NCI-H1105 treated with DMSO at 0.1 percent for 48 hours (cell line): ENCODE measurements around the gene GNG2.

Source experiments
- DNase-seq: peaks from one replicate; lab custom pipeline; 2025; lab: John Stamatoyannopoulos, UW

GNG2 gene

DNA sequence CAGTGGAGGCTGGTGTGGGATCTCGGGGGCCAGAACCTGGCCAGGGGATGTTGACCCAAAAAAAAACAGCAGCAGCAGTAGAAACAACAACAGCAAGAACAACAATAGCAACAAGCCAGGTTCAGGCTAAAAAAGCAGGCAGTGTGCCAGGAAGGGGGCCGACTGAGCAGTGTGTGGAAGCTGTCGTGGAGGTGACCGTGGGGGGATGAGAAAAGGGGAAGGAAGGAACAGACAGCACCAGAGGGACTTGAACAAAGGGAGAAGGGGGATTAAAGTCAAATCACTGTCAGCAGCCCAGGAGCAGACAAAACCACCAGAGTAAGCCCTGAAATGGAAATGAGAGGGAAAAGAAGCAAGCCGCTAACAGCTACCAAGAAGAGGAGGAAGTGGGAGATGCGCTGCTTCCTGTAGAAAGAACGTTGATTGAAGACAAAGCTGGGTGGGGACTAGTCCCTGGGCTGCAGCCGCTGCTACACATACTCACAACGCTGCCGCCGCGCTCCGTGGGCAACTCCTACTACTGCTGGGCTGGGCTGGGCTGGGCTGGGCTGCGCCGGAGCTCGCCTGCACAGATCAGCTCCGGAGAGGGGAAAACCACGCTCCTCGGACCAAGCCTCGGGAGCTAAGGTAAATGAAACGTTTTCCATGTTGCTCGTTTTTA, at the start of gene GNG2:
Gene GNG2 (plus strand): TSS at position 449 of the 661 bp plus-strand sequence. CDS start 90,067 bp downstream, outside the sequence.
- peak; percentile 88 for DNase-seq

DNA sequence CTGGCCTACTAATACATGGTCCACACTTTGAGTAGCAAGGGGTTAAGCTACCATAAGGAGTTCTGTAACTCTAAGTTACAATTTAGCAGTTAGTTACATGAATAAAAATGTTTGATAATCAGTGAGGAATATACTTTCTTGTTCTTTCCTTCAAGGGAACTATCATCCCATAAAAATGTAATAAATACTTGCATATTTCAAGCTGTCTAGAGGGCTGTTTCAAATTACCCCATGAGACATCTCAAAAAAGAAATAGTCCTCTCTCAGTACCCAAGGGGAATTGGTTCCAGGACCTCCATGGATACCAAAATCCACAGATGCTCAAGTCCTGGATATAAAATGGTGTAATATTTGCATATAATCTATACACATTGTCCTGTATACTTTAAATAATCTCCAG, 48.7 kb upstream of the GNG2 start:
- DNase-seq, result no peak

DNA sequence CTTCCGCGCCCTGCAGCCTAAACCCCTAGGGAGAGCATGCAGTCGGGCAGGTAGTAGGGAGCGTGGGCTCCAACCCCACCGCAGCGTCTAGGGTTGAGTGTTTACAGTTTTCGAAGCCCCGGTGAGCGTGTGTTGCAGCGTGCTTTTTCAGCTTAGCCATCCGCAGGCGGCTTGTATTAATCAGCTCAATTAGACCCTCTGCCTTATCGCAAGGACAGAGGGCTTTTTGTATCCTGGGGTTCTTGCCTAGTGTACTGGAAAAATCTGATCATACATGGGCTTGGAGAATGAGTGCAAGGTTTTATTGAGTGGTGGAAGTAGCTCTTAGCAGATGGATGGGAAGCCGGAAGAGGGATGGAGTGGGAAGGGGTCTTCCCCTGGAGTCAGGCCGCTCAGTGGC, 44.4 kb upstream of the GNG2 start:
- DNase-seq, result no peak

DNA sequence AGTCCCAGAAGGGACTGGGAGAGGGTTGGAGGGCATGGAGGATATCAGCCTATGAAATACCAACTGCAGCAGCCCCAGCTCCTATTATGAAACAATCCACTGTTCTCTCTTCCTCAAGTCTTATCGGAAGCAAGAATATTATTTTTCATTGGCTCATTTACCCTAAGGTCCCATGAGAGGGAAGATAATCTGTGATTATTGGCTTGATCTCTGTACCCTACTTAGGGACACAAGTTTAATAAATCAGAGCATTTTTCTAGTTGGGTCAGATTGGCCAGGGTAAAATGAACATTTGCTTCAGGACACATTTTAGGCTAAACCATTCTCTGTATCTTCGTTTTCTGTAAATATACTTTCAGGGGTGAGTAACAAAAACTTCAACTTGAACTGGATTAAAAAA, 43.1 kb upstream of the GNG2 start:
- no peak for DNase-seq

DNA sequence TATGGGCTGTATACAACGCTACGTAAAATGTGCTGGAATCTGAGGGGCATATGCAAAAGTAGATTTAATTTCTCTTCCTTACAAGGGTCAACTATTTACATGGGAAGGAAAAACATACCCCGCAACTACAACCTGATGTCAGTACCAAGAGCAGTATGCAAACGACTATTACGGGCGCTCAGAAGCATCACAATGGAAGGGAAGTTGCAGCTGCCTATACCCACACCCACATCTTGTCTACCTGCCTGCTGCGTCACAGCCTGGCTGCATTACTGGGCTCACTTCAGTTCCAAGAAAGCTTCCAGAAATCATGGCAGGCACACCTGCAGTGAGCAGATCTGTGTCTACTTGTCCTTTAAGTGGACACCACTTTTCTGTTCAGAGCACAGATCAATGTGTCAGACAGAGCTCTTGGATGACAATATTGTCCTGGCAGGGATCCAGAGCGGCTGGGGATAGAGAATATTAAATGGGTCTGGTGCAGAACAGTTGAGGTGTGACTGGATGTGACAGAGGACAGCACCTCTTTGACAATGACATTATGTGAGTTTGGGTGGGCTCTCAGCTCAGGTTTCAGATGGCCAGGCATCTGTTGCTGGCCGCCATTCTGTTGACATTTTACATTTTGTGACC, 41.5 kb upstream of the GNG2 start:
- peak; percentile 92 for DNase-seq

DNA sequence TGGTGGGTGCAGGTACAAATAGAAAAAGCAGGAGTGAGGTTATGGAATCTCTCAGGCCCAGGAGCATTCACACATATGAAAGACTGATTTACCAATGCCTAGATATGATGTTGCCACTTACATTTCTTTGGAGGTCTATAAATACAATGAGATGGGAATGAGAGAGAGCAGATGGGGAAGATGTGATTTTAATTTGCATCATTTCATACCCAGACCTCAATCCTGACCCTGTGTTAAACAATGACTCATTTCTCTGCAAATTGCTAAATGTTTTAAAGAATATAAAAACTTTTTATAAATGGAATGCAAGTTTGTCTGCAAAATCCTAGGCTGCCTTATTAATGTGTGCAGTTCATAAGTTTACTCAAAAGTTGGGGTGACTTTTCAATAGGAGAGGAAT, 38.6 kb upstream of the GNG2 start:
- DNase-seq, result no peak

DNA sequence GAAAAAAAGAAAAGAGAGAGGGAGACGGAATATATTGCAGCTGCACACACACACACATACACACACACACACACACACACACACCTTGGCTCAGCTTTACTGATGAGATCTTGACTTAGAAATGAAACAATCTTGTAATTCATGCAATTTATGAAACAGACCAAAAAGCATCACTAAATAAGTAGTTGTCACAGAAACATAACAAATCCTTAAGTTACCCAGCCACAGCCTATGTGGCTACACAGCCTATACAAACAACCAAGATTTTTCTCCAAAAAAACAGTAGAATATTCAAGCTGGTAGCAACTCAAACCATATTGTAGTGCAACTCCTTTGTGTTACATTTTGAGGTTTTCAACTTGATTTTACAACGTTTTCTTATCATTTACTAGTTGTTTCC, 37.9 kb upstream of the GNG2 start:
- DNase-seq, result no peak

DNA sequence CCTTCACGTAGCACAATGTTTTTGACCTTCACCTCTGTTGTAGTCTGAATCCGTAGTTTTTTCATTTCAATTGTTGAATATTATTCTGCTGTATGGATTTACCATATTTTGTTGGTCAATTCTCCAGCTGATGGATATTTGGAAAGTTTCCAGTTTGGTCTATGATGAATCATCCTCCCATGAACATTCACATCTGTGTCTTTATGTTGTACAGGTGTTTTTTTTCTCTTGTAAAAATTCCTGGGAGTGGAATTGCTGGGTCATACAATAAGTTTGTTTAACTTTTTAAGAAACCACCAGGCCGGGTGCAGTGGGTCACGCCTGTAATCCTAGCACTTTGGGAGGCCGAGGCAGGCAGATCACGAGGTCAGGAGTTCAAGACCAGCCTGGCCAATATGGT, 36.7 kb upstream of the GNG2 start:
- no peak for DNase-seq

DNA sequence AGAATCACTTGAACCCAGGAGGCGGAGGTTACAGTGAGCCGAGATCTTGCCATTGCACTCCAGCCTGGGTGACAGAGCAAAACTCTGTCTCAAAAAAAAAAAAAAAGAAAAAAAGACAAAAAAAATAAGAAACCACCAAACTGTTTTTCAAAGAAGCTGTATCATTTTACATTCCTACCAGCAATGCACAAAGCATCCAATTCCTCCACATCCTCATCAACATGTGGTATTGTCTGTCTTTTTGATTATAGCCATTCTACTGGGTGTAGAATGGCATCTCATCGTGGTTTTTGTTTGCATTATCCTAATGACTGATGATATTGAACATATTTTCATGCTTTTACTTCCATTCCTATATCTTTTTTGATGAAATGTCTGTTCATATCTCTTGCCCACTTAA, 36.2 kb upstream of the GNG2 start:
- DNase-seq, result no peak

DNA sequence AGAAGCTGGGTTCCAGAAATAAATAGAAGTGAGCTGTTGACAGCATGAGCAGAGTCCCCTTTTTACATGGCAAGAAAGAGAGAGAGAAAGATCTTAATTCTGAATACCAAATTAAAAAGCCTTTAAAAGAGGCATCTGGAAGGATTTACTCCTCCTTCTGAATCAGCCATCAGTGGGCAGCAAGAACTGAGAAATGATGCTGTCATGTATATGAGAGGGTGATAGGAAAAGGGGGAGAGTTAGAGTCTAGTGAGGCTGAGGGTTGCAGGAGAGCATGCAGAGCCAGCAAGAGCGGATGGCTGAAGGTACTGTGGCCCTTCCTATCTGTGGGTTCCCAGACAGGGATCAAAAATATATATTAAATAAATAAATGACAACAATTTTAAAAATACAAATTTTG, 34.5 kb upstream of the GNG2 start:
- DNase-seq, result no peak

DNA sequence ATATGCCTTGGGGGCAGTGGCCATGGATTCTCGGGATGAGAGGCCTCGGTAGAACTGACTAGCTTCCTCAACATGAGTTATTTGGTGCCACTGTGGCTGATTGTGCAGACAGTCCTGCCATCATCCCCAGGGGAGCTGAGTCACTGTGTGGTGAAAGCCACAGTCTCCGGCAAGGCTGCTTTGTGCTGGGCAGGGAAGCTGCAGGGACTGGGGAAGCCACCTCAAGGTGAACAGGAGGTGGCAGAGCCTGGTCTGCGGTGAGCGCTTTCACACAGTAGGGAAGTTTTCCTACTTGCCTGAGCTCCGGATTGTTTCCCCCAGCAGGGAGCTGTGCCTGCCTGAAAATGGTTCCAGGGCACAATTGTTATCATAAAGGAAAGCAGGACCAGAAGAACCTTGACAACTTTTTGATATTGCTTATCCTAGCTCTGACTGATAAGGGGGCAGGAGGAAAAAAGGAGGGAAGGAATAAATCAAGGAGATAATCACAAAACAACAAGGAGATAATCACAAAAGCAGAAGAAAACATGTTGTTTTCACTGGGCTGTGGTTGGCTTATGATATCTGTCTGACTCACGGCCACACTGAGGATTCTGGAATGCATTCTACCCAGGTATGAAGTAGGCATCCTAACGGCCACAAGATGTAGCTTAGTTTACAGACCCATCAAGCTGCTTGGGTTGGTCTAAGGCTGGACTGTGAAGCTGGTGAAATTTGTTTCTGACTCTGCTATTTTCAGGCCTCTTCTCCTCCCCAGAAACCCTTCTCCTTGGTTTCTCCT, 32.2 kb upstream of the GNG2 start:
- DNase-seq, result no peak

DNA sequence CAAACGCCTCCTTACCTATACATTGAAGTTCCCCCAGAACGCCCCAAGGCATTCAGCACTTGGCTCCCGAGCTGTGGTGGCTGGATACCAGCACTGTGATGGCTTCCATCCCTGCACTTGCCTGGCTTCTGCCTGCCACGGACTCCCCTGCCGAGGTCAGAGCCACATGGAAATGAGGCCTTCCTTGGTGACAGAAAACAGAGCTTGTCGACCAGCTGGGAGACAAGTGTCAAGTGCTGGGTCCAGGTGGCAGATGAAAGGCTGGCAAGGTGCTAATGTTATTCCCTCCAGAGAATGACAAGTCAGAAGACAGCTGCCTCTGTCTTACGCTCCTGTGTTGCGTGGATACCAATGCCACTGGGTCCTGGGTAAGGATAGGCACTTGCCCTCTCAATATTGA, 26.2 kb upstream of the GNG2 start:
- DNase-seq, result no peak

DNA sequence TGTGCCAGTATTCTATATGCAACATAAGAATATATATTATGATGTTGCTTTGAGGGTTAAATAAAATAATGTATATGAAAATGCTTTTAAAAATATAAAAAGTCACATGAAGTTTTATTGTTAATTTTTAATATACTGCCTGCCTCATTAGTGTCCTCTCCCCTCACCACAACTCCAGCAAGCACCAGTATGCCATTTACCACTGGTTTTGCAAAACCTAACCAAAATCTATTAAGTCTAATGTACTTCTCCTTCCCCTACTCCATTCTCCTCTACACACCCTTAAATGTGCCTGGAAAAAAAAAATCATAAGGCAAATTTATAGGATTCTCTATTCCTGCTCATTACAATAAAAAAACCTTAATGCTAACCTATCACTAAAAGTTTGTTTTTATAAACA, 24.0 kb upstream of the GNG2 start:
- DNase-seq, result no peak

DNA sequence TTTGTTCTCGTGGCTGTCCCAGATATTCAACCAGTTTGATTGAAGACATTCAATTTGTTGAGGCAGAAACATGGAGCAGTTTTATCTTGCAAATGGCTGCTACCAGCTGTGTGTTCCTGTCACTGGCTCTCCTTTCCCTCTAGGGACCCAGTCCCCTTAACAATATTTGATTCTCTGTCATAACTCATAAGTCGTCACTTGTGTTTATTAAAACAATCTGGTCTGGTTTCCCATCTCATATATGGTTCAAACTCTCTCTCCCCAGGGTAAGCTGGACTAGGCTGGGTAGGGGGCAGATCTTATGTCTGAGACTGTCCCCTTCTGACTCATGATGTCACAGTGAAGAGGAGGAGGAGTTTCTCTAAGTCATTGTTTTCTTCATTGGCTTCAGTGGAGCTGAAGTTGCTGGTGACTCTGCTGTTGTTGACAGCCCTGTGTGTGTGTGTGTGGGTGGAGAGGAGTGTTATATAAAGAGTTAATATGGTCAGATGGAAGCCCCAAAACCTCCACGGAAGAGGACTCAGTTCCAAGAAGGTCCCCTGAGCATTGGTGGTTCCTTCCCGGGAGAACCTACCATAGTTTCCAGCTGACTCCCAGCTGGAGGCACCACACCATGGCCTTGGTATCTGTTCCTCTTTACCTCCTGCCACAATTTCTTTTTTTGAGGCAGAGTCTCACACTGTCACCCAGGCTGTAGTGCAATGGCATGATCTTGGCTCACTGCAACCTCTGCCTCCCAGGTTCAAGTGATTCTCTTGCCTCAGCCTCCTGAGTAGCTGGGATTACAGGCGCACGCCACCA, 16.1 kb upstream of the GNG2 start:
- no peak for DNase-seq

DNA sequence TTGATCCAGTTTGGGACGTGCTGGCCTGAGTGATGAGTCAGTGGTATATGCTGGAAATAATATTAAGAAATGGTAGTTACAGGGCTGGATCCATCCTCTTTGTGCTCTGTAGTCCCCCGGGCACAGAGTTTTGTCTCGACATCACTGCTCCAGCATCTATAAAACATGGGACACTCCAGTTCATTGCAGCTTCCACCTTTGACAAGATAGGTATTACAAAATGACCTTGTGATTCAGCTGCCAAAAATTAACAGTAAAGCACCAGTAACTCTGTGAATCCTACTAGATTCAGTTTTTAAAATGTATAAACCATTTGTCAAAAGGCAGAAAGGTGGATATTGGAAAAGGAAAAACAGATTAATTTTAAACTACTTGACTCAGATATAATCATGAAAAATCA, 14.6 kb upstream of the GNG2 start:
- no peak for DNase-seq

DNA sequence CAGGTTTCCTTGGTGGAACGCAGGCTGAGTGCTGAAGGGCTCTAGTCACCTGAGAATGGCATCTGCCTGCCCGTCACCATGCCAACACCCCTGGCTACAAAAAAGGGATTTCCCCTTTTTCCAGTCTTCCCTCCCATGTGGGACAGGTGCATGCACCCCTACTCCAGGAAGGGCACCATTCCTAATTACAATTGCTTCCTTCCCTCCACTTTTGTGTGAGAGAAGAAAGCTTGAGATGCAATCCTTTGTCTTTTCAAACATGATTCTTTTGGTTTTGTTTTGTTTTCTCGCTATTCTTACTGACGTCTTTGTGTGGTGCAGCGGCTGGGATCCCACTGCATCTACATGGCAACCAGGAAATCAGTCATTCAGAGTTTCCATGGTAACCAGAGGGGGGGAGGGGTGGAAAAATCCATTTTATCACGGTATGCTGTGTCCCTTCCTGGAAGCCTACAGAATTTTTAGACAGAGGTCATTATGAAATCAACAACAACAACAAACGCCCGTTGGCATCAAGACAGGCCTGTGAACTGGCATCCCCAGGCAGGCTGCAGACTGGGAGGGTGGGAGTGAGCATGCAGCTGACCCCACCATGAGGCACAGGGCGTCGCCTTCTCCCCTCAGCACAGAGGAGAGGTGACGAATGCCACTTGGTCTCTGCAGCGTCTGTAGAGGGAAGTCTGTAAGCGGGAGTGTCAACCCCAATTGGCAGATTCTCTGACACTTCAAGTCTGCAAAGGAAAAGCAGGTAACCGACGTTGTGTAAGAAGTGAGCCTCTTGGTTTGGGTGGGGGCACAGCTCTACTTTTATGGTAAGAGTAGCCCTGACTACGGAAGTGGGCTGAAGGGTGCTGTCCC, 13.6 kb upstream of the GNG2 start:
- DNase-seq, result peak; percentile 94

DNA sequence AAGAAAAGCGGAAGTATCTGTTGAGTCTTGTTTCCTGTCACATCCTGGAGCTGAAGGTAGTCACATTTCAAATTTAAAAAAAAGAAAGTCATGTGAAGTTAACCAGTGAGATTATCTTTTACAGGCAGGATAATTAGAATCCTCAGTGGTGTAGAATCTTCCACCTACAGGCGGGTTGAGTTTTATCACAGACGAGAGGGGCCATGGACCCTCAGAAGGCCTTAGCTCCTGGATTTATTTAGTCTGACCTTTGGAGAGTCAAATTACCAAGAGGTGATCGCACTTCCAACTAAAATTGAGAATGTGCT, 13.0 kb upstream of the GNG2 start:
- DNase-seq, result no peak

DNA sequence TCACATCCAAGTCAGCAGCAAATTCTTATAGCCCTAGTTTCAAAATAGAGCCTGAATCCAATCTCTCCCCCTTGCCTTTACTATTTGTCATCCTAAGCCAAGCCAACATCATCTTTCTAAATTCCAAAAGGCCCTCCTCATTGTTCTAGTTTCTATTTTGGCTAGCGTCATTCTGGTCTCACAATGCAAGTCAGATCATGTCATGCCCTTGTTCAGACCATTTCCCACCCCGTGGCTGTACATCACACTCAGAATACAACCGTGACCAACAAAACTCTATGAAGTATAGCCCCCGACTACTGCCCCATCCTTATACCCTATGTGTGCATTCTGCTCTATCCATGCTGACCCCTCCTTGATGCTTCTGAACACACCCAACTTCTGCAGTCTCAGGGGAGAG, 12.3 kb upstream of the GNG2 start:
- DNase-seq, result no peak

DNA sequence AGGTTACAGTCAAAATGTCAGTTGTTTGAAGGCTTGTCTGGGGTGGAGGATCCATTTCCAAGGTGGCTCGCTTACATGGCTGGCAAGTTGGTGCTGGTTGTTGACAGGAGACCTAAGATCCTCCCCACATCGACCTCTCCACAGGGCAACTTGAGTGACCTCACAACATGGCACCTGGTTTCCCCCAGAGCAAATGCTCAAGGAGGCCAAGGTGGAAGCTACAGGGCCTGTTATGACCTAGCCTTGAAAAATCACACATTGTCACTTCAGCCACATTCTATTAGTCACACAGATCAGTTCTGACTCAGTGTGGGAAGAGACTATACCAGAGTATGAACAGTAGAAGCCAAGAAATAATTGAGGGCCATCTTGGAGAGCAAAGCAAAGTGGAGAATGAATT, 11.3 kb upstream of the GNG2 start:
- no peak for DNase-seq

DNA sequence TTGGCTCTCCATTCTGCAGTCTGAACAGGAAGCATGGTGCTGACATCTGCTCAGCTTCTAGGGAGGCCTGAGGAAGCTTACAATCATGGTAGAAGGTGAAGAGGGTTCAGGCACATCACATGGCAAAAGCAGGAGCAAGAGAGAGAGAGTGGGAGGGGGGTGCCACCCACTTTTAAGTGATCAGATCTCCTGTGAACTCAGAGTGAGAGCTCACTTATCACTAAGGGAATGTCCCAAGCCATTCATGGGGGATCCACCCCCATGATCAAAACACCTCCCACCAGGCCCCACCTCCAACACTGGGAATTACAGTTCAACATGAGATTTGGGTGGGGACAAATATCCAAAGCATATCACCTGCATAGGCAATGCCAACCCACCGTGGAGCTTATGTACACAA, 9.8 kb upstream of the GNG2 start:
- DNase-seq, result no peak

DNA sequence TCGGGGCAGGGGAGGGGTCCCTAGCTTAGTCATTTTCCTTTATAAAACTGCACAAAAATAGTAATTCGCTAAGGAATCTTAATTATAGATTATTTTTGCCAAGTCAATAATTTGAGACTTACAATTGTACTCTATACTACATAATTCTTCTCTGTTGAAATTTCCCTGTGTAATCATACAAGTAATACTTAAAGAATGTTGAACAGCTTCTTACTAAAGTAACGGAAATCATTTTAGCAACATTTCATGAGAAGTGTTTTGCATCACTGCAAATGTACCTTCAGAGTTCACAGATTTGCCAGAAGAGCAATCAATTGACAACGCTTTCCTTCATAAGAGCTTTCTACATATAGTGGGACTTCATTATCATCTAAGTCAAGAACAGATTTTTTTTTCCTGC, 7.9 kb upstream of the GNG2 start:
- DNase-seq, result no peak

DNA sequence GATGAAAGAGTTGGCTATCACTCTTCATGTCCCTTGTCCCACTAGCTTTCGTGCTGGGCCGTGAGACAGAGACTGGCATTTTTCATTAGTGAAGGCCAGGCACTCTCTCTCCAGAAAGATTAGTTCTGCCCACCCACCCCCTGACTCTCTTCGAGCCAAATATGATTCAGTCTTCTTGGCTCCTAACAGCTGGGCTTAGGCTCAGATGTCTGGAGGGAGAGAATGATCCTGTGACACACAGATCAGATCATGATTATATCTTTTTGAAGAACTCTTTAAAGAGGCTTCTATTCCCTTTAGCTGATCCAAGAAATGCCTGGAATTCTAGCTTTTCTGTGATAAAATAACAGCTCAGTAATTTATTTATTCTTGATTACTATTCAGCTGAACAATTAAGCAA, 5.2 kb upstream of the GNG2 start:
- DNase-seq, result no peak
